Measurements from ENCODE around the gene RCBTB2.

DNA sequence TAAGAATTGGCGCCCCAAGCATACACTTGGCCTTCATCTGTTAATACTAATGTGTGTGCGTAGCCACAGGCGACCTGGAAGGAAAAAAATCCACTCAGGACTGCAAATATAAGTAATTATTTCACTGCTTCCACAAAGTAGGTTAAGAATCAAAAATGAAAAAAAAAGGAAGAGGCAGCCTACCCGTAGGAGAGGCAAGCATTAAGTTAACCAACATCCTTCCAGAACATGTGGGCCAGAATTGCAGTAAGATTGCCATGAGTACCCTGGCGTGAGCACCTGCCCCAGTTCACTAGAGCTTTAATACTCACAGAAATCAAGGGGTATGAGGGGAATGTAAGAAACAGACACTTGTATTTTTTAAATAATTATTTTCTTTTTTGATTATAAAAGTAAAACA is 22.2 kb downstream of the RCBTB2 start:
- TF ChIP-seq, protein P1, sequence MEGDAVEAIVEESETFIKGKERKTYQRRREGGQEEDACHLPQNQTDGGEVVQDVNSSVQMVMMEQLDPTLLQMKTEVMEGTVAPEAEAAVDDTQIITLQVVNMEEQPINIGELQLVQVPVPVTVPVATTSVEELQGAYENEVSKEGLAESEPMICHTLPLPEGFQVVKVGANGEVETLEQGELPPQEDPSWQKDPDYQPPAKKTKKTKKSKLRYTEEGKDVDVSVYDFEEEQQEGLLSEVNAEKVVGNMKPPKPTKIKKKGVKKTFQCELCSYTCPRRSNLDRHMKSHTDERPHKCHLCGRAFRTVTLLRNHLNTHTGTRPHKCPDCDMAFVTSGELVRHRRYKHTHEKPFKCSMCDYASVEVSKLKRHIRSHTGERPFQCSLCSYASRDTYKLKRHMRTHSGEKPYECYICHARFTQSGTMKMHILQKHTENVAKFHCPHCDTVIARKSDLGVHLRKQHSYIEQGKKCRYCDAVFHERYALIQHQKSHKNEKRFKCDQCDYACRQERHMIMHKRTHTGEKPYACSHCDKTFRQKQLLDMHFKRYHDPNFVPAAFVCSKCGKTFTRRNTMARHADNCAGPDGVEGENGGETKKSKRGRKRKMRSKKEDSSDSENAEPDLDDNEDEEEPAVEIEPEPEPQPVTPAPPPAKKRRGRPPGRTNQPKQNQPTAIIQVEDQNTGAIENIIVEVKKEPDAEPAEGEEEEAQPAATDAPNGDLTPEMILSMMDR (IDR thresholded peaks at IDR 0.05; ENCODE audit: low read depth, low read length, poor library complexity, severe bottlenecking), result no peak
- no peak for TF ChIP-seq EZH2phosphoT487 (IDR thresholded peaks at IDR 0.05; ENCODE audit: borderline replicate concordance, low read length)

Measured in DOHH2 (cell line).